ENCODE measurements around the gene NAA40.

DNA sequence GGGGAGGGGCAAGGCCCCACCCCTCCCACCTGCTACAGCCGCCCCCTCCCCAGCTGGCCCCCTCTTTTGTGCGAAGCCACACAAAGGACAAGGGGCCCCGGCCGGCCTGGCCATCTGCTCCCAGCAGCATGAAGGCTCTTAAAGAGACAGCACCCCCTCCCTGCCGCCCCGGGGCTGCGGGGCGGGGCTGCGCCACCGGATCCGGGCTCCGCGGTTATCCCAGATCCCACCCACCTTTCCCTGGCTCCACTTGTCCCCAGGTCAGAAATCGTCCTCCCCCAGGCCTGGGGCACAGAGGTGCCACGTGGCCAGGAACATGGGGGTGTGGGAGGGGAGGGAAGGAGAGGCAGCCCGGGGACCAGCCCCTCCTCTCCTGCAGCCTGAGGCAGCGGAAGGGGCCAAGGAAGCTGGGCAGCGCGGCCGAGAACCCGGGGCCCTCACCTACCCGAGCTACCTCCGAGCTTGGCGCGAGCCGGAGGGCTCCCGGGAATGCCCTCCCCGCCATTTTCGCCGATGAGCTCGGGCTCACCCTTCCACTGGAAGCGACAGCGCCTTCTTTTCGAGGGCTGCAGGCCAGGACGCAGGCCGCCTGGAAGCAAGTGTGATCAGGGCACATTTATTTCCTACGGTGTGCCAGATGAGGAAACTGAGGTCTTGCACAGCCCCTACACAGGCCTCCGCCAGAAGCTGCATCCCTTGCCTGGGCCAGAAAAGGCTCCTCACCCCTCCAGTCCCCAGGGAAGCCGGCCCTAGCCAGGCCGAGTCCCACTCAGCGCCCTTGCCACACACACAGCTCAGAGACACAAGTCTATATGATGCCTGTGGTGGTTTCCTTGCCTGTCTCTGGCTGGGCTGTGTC, 19.3 kb upstream of the NAA40 start:
- no peak for TF ChIP-seq CTCF (IDR thresholded peaks at IDR 0.05)
- TF ChIP-seq POLR2A (IDR thresholded peaks at IDR 0.05): no peak

Data from Peyer's patch (tissue), 4 donors.